Activated naive CD4-positive, alpha-beta T cell treated with anti-CD3 and anti-CD28 coated beads, Interleukin-2, amount 50 U/mL, for 16 hours (primary cell): ENCODE measurements around the gene ADCY3.

Experiments used
- DNase-seq: peaks from one replicate; pipeline ENCODE4 v3.0.0-alpha.2; 2020

Gene ADCY3

DNA sequence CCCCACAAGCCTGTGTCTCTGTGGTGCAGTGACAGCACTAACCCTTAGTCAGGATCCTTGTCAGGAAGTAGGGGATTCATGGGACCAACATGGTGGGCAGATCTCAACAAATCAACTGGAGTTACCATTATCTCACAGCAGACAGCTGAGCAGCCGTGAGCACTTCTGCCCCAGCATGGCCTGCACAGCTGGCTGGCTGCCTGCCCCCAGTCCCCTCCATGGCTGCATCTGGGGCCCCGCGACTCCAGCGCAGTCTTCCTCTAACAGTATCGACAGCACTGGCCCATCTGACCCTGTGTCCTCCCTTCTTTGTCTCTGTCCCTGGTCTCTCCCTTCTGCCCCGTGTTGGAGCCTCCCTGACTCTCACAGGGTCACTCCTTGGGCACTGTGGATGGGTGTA lies 4.7 kb upstream of the ADCY3 start:
- DNase-seq: no peak

DNA sequence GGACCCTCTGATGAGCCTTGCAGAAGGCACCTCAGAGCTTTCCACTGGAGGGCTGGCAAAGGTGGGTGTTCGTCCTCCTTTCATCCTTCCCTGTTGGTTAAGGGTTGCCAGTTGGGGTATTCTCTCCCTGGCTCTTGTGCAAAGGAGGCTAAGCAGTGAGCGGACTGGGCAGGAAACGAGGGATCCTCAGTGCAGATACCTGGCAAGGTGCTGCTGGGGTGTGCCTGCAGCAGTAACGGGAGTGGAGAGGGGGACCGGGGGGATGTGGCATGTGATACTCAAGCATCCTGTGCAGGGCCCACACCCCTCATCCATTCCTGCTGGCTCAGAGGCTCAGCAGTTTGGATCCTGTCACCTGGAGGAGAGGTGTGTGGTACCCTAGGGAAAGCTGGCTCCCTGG lies 4.2 kb upstream of the ADCY3 start:
- no peak for DNase-seq

DNA sequence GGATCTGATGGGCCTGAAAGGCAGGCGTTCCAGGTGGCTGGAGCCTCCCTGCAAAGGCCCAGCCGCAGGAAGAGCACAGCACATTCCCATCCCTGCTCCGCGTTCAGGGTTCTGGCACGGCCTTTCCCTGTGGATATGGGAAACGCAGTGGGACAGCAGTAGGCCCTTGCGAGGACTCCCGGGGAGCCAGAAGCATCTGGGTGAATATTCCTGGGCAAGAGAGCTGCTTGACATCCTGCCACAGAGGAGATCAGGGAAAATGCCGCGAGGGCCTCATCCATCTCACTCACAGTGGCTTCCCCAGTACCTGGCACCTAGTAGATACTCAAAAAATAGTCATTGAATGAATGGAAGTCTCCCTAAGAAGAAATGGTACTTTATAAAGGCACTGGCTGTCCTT lies 3.1 kb upstream of the ADCY3 start:
- no peak for DNase-seq

DNA sequence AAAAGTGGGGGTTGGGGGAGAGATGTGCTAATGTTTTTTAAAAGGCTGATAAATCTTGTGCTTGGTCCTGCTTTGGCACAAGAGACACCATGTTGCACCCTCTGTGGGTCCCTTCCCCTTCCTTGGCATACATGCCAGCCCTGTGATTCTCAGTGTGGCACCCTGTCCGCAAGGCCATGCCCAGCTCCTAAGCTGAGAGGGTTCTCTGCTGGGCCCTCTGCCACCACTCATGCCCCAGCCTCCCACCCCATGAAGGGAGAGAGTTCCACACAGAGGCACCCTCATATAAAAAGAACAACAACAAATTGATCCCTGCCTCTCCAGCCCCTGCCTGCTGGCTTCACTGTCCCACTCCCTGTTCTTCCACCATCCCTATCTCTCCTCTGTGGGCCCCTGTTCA lies 2.5 kb upstream of the ADCY3 start:
- no peak for DNase-seq

DNA sequence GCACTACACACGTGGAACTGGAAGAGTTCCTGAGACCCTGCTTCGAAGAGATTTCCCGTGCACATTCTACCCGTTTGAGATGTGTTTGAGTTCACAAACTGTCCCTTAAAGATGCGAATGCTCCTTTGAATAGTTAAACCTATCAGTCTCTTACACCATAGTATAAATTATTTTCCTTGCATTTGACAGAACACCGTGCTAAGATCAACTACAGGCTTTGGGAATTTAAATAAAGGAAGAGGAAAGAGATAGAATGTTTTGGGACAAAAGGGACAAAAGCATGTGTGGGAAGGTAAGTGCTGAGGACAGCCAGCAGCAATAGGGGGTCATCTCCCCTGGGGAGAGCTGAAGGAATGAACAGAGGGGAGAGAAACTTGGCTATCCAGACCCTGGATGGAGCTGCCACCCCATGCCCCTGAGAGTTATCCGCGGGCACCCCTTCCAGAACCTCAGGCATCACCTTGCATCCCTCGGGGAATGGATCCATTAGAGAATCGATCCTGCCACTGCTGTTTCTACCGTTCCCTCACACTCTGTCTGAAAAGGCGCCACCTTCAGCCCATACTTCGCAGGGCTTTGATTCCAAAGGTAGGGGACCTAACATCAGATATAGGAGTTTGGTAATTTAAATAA lies 888 bp upstream of the ADCY3 start:
- no peak for DNase-seq

DNA sequence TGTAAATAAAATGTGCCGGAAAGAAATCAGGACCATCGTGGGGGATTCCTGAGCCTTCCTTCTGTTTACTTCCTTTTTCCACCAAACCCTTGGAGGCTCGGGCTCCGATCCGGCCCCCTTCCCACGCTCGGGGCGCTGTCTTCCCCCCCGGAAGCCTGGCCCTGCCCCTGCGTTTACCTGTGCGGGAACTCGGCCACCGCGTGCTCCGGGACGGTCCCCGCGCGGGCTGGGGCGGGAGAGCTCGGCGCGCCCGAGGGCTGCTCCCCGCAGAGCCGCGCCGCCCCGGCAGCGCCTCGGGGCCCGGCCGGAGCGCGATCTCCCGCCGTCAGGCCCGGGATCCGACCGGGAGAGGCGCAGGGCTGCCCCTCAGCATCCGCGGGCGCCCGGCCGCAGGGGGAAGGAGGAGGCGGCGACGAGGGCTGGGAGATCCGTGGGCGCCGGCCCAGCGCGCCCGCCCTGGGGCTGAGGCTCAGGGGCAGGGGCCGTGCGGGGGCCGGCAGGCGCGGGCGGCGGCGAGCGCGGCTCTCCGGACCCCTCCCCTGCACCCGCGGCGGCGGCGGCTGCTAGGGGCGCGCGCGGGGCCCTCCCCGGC lies 435 bp downstream of the ADCY3 start:
- peak; percentile 38 for DNase-seq

DNA sequence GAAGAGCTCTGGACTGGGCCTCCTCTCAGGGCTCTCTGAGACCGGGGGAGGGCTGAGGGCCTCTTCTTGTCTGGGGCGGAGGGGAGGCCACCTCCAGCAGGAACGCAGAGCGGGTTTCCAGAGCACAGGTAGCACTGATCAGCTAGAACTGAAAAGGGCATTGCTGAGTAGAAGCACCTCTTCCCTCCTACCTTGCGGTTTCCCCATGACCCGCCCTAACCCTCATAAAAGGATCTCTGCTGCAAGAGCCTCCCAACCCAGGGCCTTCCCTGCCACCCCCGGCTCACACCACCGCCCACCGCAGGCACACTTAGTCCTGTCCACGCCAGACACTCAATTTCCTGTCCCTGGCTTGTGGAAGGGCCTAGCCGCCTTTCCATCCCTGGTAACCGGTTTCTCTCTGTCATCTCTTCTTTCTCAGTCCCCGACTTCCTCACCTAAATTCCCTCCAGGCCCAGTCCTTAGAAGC lies 966 bp downstream of the ADCY3 start:
- DNase-seq: peak; percentile 47

DNA sequence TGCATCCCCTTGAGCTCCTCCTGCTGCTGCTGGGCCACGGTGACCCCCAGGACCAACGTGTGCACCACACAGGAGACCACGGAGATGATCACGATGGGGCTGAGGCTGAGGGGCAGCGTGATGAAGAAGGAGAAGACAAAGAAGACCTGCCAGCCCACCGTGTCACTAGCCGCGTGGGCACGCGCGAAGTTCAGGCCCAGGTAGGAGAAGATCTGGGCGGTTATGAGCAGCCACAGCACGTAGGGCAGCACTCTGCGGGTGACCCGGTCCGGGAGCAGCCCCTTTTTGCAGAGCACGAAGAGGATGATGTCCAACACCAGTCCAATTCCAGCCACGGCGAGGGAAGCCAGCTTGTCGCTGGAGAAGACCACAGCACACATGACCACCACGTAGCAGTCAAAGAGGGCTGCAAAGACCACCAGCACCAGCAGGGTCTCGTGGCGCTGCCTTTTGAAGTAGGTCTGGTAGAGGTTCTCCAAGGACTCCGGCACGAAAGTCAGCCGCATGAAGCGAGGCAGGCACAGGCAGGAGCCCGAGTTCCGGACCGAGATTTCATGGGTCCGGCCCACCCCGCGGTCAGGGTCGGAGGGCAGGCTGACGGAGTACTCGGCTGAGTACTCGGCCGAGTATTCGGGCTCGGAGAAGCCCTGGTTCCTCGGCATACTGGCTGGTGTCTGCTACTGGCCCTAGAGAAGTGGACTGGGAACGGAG lies 1.6 kb downstream of the ADCY3 start:
- DNase-seq: no peak

DNA sequence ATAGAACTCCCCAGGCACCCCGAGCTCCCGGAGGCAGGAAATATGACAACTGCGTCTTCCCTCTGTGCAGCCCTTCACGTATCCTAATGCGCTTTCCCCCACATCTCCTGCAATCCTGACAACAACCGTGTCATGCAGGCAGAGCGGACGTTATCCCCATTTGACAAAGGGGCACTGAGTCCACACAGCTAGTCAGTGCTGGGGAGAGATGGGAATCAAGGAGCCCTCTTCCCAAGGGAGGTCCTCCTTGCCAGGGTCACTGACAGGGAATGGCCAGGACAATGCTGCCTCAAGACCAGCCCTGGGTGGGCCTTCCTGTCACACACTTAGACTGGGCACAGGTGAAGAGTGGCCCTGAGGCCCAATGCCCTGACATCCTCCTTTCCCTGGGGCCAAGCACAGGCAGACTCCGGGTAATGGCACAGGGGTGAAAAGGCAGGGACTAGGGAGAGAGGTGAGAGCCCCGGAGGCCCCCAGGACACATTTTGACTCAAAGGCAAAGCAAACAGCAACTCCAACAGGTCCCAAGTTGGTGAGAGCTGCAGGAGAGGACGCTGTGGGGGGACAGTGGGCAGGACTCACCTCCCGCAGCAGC lies 2.2 kb downstream of the ADCY3 start:
- no peak for DNase-seq

DNA sequence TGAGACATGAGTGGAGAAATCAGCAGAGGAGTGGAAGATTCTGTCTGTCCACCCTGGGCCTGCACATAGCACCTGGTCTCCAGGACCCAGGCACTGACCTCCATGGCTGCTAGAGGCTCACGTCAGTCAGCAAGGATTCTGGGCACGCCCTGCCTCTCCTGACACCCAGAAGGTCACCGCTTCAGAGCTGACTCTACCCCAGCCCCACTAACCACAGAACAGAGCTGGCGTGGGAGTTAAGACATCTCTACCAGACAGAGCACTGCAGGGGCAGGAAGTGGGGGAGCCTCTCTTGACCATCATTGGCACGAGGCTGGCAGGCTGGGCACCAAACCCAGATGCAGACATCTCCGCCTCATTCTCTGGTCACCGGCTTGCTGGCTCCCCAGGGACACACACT lies 3.0 kb downstream of the ADCY3 start:
- DNase-seq: no peak

DNA sequence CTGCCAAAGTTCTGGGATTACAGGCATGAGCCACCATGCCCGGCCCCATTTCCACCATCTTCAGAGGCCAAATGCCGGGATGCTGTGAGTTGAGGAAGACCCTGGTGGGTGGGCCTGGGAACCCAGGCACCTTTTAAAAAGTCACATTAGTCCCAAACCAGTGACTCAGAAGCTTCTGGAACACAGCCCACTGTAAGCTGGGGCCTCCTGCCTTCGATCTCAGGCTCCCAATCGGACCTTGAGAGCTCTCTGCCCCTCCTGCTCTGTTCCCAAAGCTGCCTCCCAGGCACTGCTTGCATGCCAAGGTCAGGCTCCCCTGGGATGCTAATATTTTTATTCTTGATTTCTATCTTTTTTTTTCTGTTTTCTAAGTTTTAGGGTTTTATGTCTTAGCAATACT lies 4.2 kb downstream of the ADCY3 start:
- DNase-seq: no peak

DNA sequence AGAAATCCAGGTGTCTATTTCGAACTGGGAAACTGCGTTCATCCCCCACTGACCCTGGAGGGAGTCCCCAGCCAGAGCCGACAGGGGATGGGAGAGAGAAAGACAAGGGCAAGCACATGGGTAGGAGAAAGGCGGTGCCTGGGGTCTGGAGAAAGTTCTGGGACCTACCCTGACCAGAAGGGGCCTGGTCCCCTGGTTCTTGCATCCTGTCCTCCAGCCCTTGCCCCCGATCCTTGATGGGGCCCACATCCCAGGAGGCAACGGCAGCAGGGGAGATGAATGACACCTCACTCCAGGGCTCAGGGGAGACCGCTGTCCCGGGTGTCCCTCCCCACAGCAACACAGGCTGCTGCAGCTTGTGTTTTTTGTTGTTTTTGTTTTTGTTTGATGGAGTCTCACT lies 4.9 kb downstream of the ADCY3 start:
- no peak for DNase-seq

DNA sequence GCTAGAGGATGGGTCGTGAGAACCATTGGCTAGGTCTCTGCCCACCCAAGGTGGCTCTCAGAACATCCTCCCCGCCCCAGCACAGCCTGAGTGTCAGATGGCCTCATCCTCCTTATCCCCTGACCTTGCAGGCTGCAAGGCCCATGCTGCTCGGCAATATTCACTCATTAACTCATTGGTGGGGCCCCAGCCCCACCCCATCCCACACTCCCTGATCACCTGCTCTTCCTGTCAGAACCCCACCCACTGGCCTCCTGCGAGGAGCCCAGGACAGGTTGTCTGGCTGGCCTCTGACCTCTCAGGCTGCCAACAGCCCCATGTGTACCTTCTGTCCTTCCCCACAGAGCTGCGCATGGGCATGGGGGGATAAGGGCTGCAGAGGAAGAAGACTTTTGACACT lies 5.3 kb downstream of the ADCY3 start:
- no peak for DNase-seq

DNA sequence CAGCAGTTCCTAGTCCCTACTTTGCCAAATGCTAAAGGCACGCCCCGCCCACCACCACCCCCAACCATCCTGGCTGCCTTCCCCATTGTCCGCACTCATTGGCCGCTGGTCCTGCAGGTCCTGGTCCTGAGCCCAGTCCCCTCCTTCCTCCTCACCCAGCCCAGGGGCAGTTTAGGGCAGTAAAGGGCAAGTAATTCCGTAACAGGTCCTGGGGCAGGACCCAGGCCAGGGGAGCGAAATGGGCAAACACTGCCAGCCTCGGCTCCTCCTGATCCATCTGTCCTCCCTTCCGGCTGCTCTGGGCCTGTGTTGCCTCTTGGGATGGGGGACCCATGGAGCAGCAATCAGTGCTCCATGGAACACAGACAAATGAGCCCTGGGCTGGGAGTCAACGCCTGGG lies 6.1 kb downstream of the ADCY3 start:
- DNase-seq: no peak

DNA sequence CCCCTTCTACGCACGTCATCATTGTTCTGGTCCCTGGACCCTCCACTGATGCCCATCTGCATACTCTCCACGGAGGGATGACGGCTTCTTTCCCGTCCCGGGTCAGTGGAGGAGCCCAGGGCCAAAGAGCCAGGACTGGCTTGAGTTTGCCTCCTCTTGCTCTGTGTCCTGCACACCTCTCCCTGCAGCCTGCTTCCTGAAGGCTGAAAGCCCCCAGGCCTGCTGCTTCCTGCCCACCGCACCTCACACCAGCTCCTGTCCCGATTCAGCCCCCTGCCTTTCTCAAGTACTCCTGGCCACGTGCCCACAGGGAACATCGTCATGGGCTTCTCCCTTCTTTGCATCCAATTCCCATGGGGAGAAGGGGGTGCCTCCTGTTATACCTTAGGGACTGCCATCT lies 7.1 kb downstream of the ADCY3 start:
- no peak for DNase-seq

DNA sequence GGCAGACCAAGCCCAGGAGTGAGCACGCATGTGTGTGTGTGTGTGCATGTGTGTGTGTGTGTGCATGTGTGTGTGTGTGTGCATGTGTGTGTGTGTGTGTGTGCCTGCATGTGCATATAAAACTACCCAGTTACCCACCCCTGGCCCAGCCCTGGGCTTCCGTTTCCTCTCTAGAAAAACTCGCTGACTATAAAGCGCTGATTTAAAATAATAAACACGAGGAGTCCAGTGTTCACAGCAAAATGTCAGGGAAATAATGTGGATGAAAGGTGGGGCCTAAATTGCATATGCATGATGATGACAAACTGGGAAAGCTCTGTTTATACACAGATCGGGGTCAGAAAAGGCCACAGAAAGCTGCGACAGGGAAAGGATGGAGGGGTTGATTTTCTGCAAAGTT lies 7.5 kb downstream of the ADCY3 start:
- no peak for DNase-seq

DNA sequence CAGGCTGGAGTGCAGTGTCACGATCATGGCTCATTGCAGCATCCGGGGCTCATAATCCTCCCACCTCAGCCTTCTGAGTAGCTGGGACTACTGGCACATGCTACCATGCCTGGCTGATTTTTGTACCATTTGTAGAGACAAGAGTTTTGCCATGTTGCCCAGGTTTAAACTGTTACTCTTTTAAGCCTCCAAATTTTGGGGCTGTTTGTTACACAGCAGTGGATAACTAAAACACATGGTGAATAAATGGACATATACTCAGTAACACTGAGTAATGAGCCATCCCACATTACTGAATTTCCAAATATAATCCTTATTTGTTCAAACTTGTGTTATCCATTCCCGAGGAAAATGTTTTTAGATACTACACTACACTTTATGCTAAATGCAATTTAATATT lies 9.8 kb downstream of the ADCY3 start:
- no peak for DNase-seq

DNA sequence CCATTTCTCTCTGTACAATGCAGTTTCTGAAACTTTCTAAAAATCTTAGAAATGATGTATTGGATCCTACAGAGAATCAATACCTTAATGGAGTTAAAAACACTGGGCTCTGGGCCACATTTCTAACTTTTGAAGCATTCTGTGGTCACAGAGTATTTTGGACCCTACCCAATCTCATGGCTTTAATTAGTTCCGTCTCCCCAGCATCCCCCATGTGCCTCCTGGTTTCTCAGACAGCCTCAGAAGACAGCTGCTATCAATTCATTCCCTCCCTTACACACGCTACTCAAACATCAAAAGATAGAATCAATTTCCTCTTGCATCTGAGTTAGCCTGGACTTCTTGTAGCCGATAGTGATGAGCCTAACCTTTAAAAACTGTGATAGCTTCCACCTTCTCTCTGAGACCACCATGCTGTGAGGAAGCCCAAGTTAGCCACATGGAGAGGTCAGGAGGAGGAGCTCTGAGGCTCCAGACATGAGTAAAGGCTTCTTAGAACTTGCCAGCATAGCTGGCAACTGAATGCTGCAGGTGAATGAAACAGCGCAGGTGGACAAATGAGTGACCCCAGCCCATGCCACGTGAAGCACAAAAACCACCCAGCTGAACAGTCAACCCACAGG lies 10.4 kb downstream of the ADCY3 start:
- no peak for DNase-seq

DNA sequence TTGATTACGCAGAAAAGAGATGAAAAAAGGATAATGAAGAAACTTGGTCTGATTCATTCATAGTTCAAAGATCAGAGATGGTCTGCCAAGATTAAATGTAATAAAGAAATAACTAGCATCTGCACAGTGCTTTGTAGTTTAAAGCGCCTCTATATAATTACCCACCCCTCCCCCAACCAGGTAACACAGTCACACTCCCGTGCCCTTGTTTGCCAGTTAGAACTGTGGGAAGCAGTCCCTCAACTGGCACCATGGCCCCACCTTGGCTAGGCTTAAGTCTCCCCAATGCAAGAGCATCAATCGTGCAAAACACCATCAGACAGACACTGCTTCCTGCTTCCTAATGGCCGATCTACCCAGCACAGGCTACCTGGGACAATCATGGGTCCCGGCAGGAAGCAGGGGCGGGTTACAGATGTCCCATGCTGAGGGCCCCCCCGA lies 11.6 kb downstream of the ADCY3 start:
- no peak for DNase-seq

DNA sequence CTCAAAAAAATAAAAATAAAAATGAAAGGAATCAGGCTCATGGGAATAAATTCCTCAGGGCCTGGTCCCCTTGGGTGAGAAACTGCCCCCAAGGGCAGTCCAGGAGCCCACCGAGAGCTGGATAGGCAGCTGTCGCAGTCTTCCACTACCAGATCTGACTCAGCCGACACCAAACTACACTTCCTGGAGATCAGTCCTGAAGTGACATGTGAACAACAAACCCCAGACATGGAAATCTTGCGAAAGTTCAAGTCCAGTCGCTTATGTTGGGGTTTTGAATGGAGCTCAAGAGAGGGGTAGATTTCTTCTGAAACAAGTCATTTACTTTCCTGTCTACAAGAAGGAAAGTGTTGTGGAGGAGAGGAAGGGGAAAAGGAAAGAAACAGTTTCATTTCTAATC lies 12.9 kb downstream of the ADCY3 start:
- no peak for DNase-seq

DNA sequence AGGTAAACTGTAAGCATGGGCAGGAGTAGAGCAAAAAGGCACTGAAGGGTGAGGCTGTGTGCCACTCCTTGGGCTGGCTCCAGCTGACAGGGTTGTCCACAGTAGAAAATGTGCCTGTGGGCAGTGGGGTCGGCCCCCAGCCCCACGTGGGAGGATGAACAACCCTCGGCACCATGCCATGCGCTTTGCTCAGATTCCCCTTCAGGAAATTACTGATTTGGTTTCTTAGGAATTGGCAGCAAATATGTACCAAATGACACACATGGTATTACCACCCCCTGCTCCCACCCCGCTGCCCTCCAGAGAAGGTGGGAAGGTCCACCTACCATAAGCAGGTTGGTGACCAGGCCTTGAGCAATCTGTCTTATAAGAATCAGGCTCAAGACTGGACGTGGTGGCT lies 13.6 kb downstream of the ADCY3 start:
- DNase-seq: no peak

DNA sequence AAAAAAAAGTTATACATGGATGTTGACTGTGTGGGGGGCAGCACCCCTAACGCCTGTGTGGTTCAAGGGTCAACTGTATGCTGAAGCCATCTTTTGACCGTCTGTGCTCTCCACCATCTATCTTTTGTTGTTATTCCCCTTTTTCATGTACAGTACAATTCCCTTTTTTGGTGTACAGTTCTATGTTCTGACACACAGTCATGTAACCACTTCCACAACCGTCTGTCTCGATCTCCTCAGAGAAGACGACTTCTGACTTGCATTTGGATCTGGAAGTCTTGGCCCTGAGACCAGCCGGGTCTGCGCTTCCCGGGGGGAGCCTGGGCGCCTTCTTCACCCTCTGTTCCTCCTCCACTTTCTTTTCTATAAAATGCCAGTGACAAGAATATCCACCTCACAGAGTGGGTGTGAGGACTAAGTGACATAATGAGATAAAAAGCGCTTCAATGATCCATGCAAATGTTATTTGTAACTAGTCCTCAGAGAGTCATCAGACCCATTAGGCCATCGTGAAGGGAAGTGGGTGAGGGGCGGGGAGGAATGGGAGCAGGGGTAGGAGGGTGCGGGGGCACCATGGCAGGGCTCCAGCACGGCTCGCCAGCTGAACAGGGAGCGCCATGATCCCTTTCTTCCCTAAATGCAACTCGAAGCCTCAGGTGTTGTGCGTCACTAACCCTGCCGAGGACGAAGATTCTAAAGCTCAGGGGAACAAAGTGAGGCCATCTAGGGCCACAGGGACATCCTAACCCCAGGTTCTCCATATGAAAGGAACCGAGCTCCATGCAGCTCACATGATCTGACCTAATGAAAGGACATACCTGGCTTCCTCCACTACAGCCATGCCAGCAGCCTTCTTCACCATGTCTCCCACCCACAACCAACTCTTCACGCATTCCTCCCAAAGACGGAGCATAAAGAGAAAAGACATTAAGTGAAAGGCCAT lies 16.6 kb downstream of the ADCY3 start:
- no peak for DNase-seq
